ENCODE results near the gene HNRNPUL2.
A peak's percentile ranks its signal among the peaks of the same experiment; 100 is the strongest.
"Not testable (repeated sequence)": the region's sequence is repeated elsewhere in the genome, so short reads cannot be mapped to it uniquely, and the experiment has no call there.

Gene HNRNPUL2

GRCh38 chr11:62755086-62755615 is 27.9 kb upstream of the HNRNPUL2 start:
- H3K27ac ChIP-seq: no peak overlapping the region; the same call in 1 of the 2 replicates
- TF ChIP-seq ZFX (IDR thresholded peaks at IDR 0.05): no peak
- no peak for TF ChIP-seq CTCF (conservative IDR thresholded peaks at IDR 0.05)

- peak within 1 kb of the TSS; percentile 86 for H3K27ac ChIP-seq
- no peak for TF ChIP-seq CTCF (conservative IDR thresholded peaks at IDR 0.05)
- no peak for TF ChIP-seq ZFX (IDR thresholded peaks at IDR 0.05)
Observed at GRCh38 chr11:62753736-62754603, 26.7 kb upstream of the HNRNPUL2 start, which contains the start of gene ZBTB3. TSS of gene ZBTB3 (minus strand) at chr11:62754160. CDS start at chr11:62753664, 496 bp downstream.

GRCh38 chr11:62752994-62753735 is 25.9 kb upstream of the HNRNPUL2 start:
- H3K27ac ChIP-seq: peak overlapping the region; percentile 86
- no peak for TF ChIP-seq CTCF (conservative IDR thresholded peaks at IDR 0.05)
- no peak for TF ChIP-seq ZFX (IDR thresholded peaks at IDR 0.05)

GRCh38 chr11:62752177-62752785 is 25.0 kb upstream of the HNRNPUL2 start:
- no peak overlapping the region for H3K27ac ChIP-seq
- no peak for TF ChIP-seq CTCF (conservative IDR thresholded peaks at IDR 0.05)
- TF ChIP-seq ZFX (IDR thresholded peaks at IDR 0.05): no peak

- not testable (repeated sequence) for H3K27ac ChIP-seq
Observed at GRCh38 chr11:62749931-62750330, 22.7 kb upstream of the HNRNPUL2 start.

- no peak for TF ChIP-seq ZFX (IDR thresholded peaks at IDR 0.05)
- TF ChIP-seq CTCF (conservative IDR thresholded peaks at IDR 0.05): no peak
- no peak overlapping the region for H3K27ac ChIP-seq
Observed at GRCh38 chr11:62747475-62748160, 20.4 kb upstream of the HNRNPUL2 start.

GRCh38 chr11:62737196-62737595 is 9.9 kb upstream of the HNRNPUL2 start:
- H3K27ac ChIP-seq: no peak overlapping the region
- no peak for TF ChIP-seq CTCF (conservative IDR thresholded peaks at IDR 0.05)
- TF ChIP-seq ZFX (IDR thresholded peaks at IDR 0.05): no peak
